Endothelial cell (in vitro differentiated cells): ENCODE results near the gene PRSS53. TPM values are rescaled to one million over a fixed set of nuclear protein-coding genes. Genes with fewer than 3 reads are reported as not detected.

Experiments used
- DNase-seq: peaks from one replicate; pipeline ENCODE4 v3.0.0; 2021; ENCODE audit warnings: low spot score
- H3K27ac Mint-ChIP-seq: one replicate; pipeline ENCODE4 v1.8.0; 2021; ENCODE audit warnings: mixed read lengths, inconsistent platforms; ENCODE audit not compliant: unreplicated experiment
- H3K27me3 Mint-ChIP-seq: one replicate; pipeline ENCODE4 v1.8.0; 2021; ENCODE audit warnings: mild to moderate bottlenecking, moderate library complexity, mixed read lengths, inconsistent platforms; ENCODE audit not compliant: unreplicated experiment
- H3K36me3 Mint-ChIP-seq: one replicate; pipeline ENCODE4 v1.8.0; 2021; ENCODE audit warnings: mild to moderate bottlenecking, low read depth, mixed read lengths, inconsistent platforms; ENCODE audit not compliant: unreplicated experiment
- H3K4me1 Mint-ChIP-seq: one replicate; pipeline ENCODE4 v1.8.0; 2021; ENCODE audit warnings: mild to moderate bottlenecking, mixed read lengths, inconsistent platforms; ENCODE audit not compliant: unreplicated experiment
- H3K4me3 Mint-ChIP-seq: one replicate; pipeline ENCODE4 v1.8.0; 2021; ENCODE audit warnings: mild to moderate bottlenecking, mixed read lengths, inconsistent platforms; ENCODE audit not compliant: unreplicated experiment
- H3K9me3 Mint-ChIP-seq: one replicate; pipeline ENCODE4 v1.8.0; 2021; ENCODE audit warnings: mixed read lengths, inconsistent platforms; ENCODE audit not compliant: unreplicated experiment
- total RNA-seq: library from RNA; stranded (reverse); fragmentation: NEBNext Ultra II Directional; extraction: Animal tissue kit (Norgen Biotek cat#: 25700); gene quantifications from one replicate; pipeline ENCODE4 v1.2.1, GENCODE V29; 2021; ENCODE audit not compliant: unreplicated experiment
- TF ChIP-seq, protein P1 (sequence below): fragments of 200-600 bp; sonication (generic); IDR thresholded peaks from one replicate; pipeline ENCODE4 v1.5.0; 2021; ENCODE audit warnings: antibody characterized with exemption; ENCODE audit not compliant: unreplicated experiment

Gene PRSS53
- total RNA-seq, 1 donor from 2014 or later: 1.8 TPM

DNA sequence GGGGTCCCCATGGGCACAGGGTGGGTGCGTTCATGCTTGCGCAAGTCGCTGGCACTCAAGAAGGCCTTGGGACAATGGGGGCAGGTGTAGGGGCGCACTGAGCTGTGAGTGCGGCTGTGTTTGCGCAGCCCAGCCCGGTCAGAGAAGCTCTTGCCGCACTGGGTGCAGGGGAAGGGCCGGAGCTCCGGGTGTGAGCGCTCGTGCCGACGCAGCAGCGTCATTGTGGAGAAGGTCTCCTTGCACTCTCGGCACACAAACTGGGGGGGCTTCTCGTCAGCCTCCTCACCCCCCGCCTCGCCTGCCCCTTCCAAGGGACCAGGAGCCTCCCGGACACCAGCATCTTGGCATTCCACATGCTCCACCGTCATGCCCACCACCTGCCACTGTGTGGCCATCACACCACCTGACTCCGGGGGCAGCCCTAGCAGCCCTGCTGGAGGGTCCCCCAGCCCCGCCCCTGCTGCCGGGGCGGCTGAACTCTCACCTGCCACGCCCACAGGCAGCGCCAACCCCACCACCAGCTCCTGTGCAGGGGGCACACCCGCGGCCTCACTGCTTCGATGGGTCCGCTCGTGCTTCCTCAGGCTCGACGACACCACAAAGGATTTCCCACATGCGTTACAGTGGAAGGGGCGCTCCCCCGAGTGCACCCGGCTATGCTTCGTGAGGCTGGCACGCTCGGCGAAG is 27.5 kb downstream of the PRSS53 start:
- Mint-ChIP-seq H3K36me3 (peaks cover 19% of the 10 kb centered on the region), H3K27ac (no peak overlapping the region), H3K9me3 (no peaks in the 10 kb centered on the region), H3K4me3 (no peak overlapping the region), H3K4me1 (peaks cover 27% of the 10 kb centered on the region), H3K27me3 (peaks cover 22% of the 10 kb centered on the region)
- no peak for DNase-seq
- TF ChIP-seq, protein P1, sequence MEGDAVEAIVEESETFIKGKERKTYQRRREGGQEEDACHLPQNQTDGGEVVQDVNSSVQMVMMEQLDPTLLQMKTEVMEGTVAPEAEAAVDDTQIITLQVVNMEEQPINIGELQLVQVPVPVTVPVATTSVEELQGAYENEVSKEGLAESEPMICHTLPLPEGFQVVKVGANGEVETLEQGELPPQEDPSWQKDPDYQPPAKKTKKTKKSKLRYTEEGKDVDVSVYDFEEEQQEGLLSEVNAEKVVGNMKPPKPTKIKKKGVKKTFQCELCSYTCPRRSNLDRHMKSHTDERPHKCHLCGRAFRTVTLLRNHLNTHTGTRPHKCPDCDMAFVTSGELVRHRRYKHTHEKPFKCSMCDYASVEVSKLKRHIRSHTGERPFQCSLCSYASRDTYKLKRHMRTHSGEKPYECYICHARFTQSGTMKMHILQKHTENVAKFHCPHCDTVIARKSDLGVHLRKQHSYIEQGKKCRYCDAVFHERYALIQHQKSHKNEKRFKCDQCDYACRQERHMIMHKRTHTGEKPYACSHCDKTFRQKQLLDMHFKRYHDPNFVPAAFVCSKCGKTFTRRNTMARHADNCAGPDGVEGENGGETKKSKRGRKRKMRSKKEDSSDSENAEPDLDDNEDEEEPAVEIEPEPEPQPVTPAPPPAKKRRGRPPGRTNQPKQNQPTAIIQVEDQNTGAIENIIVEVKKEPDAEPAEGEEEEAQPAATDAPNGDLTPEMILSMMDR: no peak

DNA sequence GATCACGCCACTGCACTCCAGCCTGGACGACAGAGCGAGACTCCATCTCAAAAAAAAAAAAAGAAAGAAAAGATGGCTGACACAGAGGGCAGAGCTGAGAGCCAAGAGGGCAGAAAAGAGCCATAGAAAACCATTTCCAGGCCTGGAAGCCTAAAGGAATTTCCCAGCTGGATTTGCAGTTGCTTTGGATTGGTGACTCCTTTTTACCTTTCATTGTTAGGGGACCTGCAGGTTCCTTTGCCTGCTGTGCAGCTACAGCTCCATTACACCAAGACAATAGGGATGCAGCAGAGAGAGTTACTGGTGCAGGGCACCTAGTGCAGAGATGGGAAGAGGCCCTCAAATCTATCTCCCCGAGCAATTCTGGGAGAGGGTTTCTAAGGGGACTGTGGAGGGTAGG is 33.1 kb downstream of the PRSS53 start:
- Mint-ChIP-seq H3K4me1 (peaks cover 3% of the 10 kb centered on the region), H3K27ac (no peak overlapping the region), H3K4me3 (no peak overlapping the region), H3K27me3 (peaks cover 3% of the 10 kb centered on the region), H3K9me3 (no peaks in the 10 kb centered on the region), H3K36me3 (peaks cover 11% of the 10 kb centered on the region)
- no peak for DNase-seq
- TF ChIP-seq, protein P1: no peak

DNA sequence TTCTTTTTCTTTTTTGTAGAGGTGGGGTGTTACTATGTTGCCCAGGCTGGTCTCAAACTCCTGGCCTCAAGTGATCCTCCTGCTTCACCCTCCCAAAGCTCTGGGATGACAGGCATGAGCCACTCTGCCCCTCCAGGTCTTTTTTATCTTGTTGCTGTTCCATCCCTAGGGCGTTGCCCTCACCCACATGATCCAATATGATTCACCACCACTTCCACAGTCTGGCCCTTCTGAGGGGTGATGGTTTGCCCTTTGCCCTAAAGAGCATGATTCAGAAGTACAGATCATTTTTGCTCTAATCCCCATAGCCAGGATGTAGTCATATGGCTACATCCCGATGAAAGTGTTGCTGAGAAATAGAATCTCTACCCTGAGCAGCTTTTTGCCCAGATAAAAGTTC is 36.6 kb downstream of the PRSS53 start:
- H3K27me3 Mint-ChIP-seq: no peaks in the 10 kb centered on the region
- H3K27ac Mint-ChIP-seq: no peak overlapping the region
- TF ChIP-seq, protein P1: no peak

DNA sequence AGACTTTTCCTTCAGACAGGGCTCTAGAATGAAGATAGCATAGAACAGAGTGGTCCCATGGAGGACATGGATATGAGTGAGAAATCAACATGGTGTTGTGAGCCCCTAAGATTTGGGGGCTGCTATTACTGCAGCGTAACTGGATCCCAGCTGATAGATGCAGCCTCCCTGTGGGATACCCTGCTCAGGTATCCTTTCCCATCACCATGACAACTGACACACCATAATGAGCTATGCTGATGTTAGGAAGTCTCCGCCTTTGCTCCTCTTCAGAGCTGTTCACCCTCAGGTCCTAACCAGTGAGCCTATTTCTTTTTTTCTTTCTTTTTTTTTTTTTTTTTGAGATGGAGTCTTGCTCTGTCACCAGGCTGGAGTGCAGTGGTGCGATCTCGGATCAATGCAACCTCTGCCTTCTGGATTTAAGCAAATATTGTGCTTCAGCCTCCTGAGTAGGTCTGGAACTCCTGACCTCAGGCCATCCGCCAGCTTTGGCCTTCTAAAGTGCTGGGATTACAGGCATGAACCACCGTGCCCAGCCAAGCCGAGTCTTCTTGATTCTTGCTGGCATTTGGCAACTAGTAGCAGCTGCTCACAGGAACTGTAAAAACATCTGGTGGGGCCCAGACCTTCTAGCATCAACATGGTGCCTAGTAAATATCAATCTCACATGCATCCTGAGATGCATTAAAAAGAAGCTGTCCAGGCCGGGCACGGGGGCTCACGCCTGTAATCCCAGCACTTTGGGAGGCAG is 38.3 kb downstream of the PRSS53 start:
- Mint-ChIP-seq H3K27me3 (no peaks in the 10 kb centered on the region), H3K27ac (no peak overlapping the region), H3K9me3 (no peaks in the 10 kb centered on the region), H3K4me1 (peaks cover 3% of the 10 kb centered on the region), H3K4me3 (no peak overlapping the region), H3K36me3 (peaks cover 5% of the 10 kb centered on the region)
- TF ChIP-seq, protein P1: no peak
- DNase-seq: no peak

More for the DNA sequence above, 36.6 kb downstream of the PRSS53 start:
- Mint-ChIP-seq H3K4me3 (no peak overlapping the region), H3K9me3 (no peaks in the 10 kb centered on the region), H3K36me3 (peaks cover 5% of the 10 kb centered on the region), H3K4me1 (peaks cover 3% of the 10 kb centered on the region)
- DNase-seq: no peak
